Measurements from ENCODE around the gene RABGGTB.
A peak's percentile ranks its signal among the peaks of the same experiment; 100 is the strongest.
"Not testable (repeated sequence)": the region's sequence is repeated elsewhere in the genome, so short reads cannot be mapped to it uniquely, and the experiment has no call there.

RABGGTB gene

DNA sequence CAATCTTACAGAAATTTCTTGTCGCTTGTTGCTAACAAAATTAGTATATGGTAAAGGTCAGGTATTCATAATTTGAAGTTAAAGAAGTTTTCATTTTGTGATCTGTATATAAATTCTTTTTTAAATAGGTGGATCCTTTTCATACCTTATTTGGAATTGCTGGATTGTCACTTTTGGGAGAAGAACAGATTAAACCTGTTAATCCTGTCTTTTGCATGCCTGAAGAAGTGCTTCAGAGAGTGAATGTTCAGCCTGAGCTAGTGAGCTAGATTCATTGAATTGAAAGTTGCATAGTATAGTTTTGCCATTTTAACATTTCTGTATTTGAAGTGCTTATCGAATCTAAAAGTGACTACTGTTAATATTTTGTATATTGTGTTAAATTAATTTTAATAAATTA is 8.3 kb downstream of the RABGGTB start:
- DNase-seq (ENCODE audit: insufficient read length, low spot score) (no peak), FAIRE-seq (no peak)
- TF ChIP-seq SPI1 (IDR thresholded peaks at IDR 0.05; ENCODE audit: low read depth, low read length): no peak

GRCh38 chr1:75795703-75796193 is 9.7 kb downstream of the RABGGTB start:
- no peak for DNase-seq (ENCODE audit: insufficient read length, low spot score)
- FAIRE-seq: no peak
- TF ChIP-seq PAX5 (IDR thresholded peaks at IDR 0.05; ENCODE audit: insufficient read depth, low read length, severe bottlenecking): no peak
- TF ChIP-seq POLR2A (IDR thresholded peaks at IDR 0.05; ENCODE audit: low read depth, low read length): peak; percentile 75; the same call in 1 of the 2 replicates
- TF ChIP-seq POU2F2 (IDR thresholded peaks at IDR 0.05; ENCODE audit: low read depth, low read length): peak; percentile 31; the same call in 1 of the 2 replicates

- peak; percentile 78 for TF ChIP-seq POU2F2 (IDR thresholded peaks at IDR 0.05; ENCODE audit: low read depth, low read length)
- TF ChIP-seq POLR2A (IDR thresholded peaks at IDR 0.05; ENCODE audit: low read depth, low read length): peak; percentile 85
- no peak for TF ChIP-seq SPI1 (IDR thresholded peaks at IDR 0.05; ENCODE audit: low read depth, low read length)
- TF ChIP-seq TAF1 (IDR thresholded peaks at IDR 0.05; ENCODE audit: low read depth, low read length): no peak
- no peak for TF ChIP-seq PAX5 (IDR thresholded peaks at IDR 0.05; ENCODE audit: insufficient read depth, low read length, severe bottlenecking)
- TF ChIP-seq POLR2AphosphoS5 (IDR thresholded peaks at IDR 0.05; ENCODE audit: low read depth, low read length): peak; percentile 93
- DNase-seq (ENCODE audit: insufficient read length, low spot score) (no peak), FAIRE-seq (peak; percentile 64)
Observed at GRCh38 chr1:75796376-75797272, 10.6 kb downstream of the RABGGTB start, which contains the start of gene MSH4. Gene MSH4 (plus strand): TSS chr1:75796882. CDS start chr1:75796986, 104 bp downstream.

GRCh38 chr1:75797273-75797588 is 11.2 kb downstream of the RABGGTB start:
- TF ChIP-seq POLR2AphosphoS5 (IDR thresholded peaks at IDR 0.05; ENCODE audit: low read depth, low read length) (no peak), SPI1 (IDR thresholded peaks at IDR 0.05; ENCODE audit: low read depth, low read length) (no peak), POU2F2 (IDR thresholded peaks at IDR 0.05; ENCODE audit: low read depth, low read length) (no peak), POLR2A (IDR thresholded peaks at IDR 0.05; ENCODE audit: low read depth, low read length) (no peak; the same call in 1 of the 2 replicates), PAX5 (IDR thresholded peaks at IDR 0.05; ENCODE audit: insufficient read depth, low read length, severe bottlenecking) (no peak), TAF1 (IDR thresholded peaks at IDR 0.05; ENCODE audit: low read depth, low read length) (no peak)
- DNase-seq (ENCODE audit: insufficient read length, low spot score) (no peak), FAIRE-seq (no peak)

- no peak for FAIRE-seq
Observed at GRCh38 chr1:75797606-75798216, 11.7 kb downstream of the RABGGTB start.

GRCh38 chr1:75801480-75801879 is 15.4 kb downstream of the RABGGTB start:
- FAIRE-seq; DNase-seq (ENCODE audit: insufficient read length, low spot score): not testable (repeated sequence)

More at GRCh38 chr1:75797606-75798216, 11.7 kb downstream of the RABGGTB start:
- no peak for DNase-seq (ENCODE audit: insufficient read length, low spot score)
- TF ChIP-seq POLR2AphosphoS5 (IDR thresholded peaks at IDR 0.05; ENCODE audit: low read depth, low read length) (no peak), POLR2A (IDR thresholded peaks at IDR 0.05; ENCODE audit: low read depth, low read length) (no peak), SPI1 (IDR thresholded peaks at IDR 0.05; ENCODE audit: low read depth, low read length) (no peak), TAF1 (IDR thresholded peaks at IDR 0.05; ENCODE audit: low read depth, low read length) (no peak), POU2F2 (IDR thresholded peaks at IDR 0.05; ENCODE audit: low read depth, low read length) (no peak), PAX5 (IDR thresholded peaks at IDR 0.05; ENCODE audit: insufficient read depth, low read length, severe bottlenecking) (no peak)

GRCh38 chr1:75808921-75809320 is 22.9 kb downstream of the RABGGTB start:
- TF ChIP-seq SPI1 (IDR thresholded peaks at IDR 0.05; ENCODE audit: low read depth, low read length) (no peak), POLR2AphosphoS5 (IDR thresholded peaks at IDR 0.05; ENCODE audit: low read depth, low read length) (no peak), PAX5 (IDR thresholded peaks at IDR 0.05; ENCODE audit: insufficient read depth, low read length, severe bottlenecking) (no peak), POU2F2 (IDR thresholded peaks at IDR 0.05; ENCODE audit: low read depth, low read length) (no peak), POLR2A (IDR thresholded peaks at IDR 0.05; ENCODE audit: low read depth, low read length) (no peak), TAF1 (IDR thresholded peaks at IDR 0.05; ENCODE audit: low read depth, low read length) (no peak)
- FAIRE-seq (no peak), DNase-seq (ENCODE audit: insufficient read length, low spot score) (no peak)

GRCh38 chr1:75810113-75810512 is 24.1 kb downstream of the RABGGTB start:
- FAIRE-seq; DNase-seq (ENCODE audit: insufficient read length, low spot score): not testable (repeated sequence)

DNA sequence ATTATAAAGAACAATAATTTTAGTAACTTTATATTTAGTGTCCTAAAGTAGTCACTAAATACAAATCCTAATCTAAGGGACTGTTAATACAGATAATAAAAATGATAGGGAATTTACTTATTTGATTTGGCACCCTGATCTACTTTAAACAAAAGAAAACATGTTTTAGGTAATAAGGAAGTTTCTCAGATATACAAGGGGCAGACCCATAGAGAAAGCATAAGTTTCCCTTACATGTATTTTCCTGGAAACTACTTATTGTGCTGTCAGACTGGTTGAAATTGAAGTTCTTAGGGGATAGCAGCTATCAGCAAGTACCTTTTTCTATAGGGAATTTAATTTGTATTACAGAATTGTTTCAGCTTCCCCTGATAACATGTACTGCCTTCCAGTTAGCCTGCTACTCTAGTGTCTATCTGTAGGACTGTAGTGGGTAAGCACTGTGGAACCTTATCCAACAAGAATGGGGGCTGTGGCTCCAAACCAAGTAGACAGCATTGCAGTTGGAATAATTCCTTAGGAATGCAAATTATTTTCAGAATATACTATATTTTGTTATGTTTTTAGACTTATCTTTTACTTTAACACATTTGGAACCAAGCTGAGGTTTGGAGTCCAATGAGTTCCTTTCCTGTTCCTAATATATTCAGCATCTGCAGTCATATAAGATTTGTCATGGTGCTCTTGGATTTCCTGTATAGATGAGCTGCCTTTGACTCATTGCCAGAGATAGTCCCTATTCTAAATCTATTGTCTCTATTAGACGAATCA is 25.3 kb downstream of the RABGGTB start:
- FAIRE-seq: no peak
- TF ChIP-seq POLR2AphosphoS5 (IDR thresholded peaks at IDR 0.05; ENCODE audit: low read depth, low read length): no peak
- no peak for TF ChIP-seq TAF1 (IDR thresholded peaks at IDR 0.05; ENCODE audit: low read depth, low read length)
- no peak for TF ChIP-seq POLR2A (IDR thresholded peaks at IDR 0.05; ENCODE audit: low read depth, low read length)
- TF ChIP-seq PAX5 (IDR thresholded peaks at IDR 0.05; ENCODE audit: insufficient read depth, low read length, severe bottlenecking): no peak
- TF ChIP-seq SPI1 (IDR thresholded peaks at IDR 0.05; ENCODE audit: low read depth, low read length): no peak
- TF ChIP-seq POU2F2 (IDR thresholded peaks at IDR 0.05; ENCODE audit: low read depth, low read length): no peak
- no peak for DNase-seq (ENCODE audit: insufficient read length, low spot score)

DNA sequence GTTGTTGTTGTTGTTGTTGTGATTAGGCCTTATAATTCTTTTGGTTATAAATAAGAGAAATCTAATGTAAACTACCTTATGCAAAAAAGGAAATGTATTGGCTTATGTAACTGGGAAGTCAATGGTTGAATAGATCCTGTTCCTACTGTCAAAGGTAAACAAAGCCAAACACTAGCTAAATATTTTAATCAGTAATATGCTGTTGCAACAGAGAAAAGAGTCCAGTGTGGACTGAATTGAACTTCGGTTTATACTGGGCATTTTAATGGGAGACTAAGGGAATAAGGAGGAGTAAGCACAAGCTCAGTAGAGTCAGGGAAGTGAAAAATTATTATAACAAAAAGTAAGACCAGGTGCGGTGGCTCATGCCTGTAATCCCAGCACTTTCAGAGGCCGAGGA is 26.0 kb downstream of the RABGGTB start:
- FAIRE-seq (no peak), DNase-seq (ENCODE audit: insufficient read length, low spot score) (no peak)

DNA sequence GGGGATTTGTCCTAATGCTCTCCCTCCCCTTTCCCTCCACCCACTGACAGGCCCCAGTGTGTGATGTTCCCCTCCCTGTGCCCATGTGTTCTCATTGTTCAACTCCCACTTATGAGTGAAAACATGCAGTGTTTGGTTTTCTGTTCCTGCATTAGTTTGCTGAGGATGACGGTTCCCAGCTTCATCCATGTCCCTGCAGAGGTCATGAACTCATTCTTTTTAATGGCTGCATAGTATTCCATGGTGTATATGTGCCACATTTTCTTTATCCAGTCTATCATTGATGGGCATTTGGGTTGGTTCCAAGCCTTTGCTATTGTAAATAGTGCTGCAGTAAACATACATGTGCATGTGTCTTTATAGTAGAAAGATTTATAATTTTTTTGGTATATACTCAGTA is 37.5 kb downstream of the RABGGTB start:
- not testable (repeated sequence) for DNase-seq (ENCODE audit: insufficient read length, low spot score); FAIRE-seq

More for the DNA sequence above, 26.0 kb downstream of the RABGGTB start:
- TF ChIP-seq PAX5 (IDR thresholded peaks at IDR 0.05; ENCODE audit: insufficient read depth, low read length, severe bottlenecking) (no peak), POU2F2 (IDR thresholded peaks at IDR 0.05; ENCODE audit: low read depth, low read length) (no peak), TAF1 (IDR thresholded peaks at IDR 0.05; ENCODE audit: low read depth, low read length) (no peak), POLR2AphosphoS5 (IDR thresholded peaks at IDR 0.05; ENCODE audit: low read depth, low read length) (no peak), POLR2A (IDR thresholded peaks at IDR 0.05; ENCODE audit: low read depth, low read length) (no peak), SPI1 (IDR thresholded peaks at IDR 0.05; ENCODE audit: low read depth, low read length) (no peak)
